ENCODE results near the gene NIT1.
"Not testable (repeated sequence)": the region's sequence is repeated elsewhere in the genome, so short reads cannot be mapped to it uniquely, and the experiment has no call there.

Gene NIT1

GRCh38 chr1:161115132-161115711, 2.7 kb upstream of the NIT1 start:
- no peak for DNase-seq

- not testable (repeated sequence) for DNase-seq
Measured at GRCh38 chr1:161115961-161116360, 1.9 kb upstream of the NIT1 start.

GRCh38 chr1:161119092-161119903, 1.4 kb downstream of the NIT1 start:
- DNase-seq = peak; percentile 73 to 77

DNA sequence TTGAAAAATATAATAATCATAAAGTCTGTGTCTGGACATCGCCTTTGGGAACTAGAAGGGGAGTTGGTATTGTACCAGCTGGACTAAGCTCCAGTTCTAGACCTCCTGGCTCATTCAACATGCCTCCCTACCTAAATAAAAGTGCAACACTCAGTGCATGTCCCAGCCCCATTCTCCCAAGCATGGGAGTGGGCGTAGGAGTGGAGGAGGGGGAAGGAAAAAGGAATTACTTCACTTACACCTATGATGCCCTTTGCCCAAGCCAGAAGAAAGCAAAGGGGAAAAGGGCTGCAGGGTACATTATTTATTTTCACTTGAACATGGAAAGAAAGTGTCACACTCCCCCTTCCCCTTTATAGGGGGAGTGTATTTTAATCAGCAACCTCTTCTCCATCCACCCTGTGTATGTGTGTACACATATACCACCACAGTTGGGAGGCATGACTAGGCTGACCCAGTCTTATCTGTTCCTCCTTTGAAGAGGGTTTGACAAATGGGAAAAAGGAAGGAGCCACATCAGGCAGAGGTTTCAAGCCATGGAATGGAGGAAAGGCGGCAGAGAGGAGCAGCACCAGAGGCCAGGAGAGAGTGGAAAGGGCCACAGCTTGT, 3.2 kb downstream of the NIT1 start:
- no peak for DNase-seq

- no peak for DNase-seq
Measured at GRCh38 chr1:161121834-161122233, 3.9 kb downstream of the NIT1 start.

- no peak for DNase-seq
Measured at GRCh38 chr1:161122967-161123366, 5.1 kb downstream of the NIT1 start.

GRCh38 chr1:161127649-161128048, 9.7 kb downstream of the NIT1 start:
- DNase-seq = no peak

- DNase-seq = no peak
Measured at GRCh38 chr1:161128591-161129420, 10.9 kb downstream of the NIT1 start.

GRCh38 chr1:161130266-161130665, 12.4 kb downstream of the NIT1 start:
- no peak for DNase-seq

DNA sequence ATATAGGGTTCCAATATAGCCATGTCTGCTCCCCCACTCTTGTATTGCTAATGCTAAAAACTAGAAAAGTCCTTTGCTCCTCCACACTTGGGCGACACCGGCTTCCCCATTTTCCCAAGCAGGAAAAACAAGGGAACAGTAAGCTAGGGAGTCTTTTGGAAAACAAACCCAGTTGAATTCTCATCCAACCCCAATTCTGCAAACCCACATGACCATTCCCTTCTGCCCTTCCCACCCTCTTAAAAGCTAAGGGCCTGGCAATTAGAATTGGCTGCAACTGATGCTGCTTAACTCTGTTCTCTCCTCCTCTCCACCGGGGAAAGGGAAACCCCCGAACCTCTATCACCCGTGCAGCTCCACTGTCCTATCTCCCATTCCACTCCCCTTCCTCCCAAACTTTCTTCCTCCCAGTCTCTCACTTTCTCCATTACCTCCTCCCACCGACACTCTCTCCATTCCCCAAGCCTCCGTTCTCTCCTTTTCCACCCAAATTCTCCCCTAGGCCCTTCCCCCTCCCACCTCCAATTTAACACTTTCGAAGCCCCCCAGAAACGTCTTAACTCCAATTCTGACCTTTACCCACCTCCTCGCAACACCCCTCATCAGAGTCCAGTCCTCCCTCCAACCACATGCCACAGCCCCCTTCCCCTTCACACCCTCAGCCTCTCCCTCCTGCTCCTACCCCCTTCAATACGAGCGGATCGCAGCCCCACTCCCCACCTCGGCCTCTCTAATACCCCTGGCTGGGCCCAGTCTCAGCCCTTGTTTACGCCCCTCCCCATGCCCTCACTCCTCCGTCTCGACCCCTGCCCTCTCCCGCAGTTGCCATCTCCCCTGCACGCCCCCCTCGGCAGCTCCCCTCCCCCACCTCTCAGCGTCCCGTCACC, 13.9 kb downstream of the NIT1 start:
- no peak for DNase-seq

DNA sequence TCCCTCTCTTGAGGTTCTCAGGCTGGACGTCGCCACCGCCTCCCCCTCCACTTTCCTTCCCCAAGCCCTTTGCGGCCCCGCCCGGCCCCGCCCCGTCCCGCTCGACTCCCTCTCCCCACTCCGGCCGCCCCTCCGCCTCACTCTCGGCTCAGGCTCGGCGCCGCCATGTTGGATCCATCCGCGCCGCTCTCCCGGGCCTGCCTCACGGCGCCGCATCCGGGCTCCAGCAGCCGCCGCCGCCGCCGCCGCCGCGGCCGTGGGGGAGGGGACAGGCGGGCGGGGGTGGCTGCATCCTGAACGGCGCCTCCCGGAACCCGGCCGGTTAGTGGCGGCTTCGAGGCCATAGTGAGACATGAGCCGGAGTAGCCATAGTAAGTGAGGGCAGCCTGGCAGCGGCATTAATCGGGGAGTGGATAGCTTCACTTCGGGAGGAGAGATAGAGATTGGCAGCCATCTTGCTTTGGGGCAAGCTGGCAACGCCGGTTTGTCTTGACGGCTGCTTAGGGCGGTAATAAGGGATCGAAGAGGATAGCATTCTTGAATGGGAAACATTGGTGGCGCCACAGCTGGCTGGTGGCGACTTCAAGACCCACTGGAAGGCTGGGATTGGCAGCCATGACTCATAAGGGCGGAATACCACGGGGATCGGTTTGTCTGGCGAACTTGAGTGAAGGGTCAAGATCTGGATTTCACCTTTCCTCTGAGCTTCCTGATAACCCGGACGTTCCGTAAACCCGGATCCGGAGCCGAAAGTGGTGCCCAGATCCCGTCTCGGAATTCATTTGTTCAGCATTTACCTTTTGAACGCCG, 14.7 kb downstream of the NIT1 start, which contains the start of gene DEDD:
Gene DEDD (minus strand): TSS at position 258 of the 810 bp plus-strand sequence. CDS start 8,205 bp downstream, outside the sequence.
- peak; percentile 96 for DNase-seq

GRCh38 chr1:161133220-161133740, 15.4 kb downstream of the NIT1 start:
- DNase-seq = no peak

GRCh38 chr1:161137881-161138280, 20.0 kb downstream of the NIT1 start:
- DNase-seq = no peak

DNA sequence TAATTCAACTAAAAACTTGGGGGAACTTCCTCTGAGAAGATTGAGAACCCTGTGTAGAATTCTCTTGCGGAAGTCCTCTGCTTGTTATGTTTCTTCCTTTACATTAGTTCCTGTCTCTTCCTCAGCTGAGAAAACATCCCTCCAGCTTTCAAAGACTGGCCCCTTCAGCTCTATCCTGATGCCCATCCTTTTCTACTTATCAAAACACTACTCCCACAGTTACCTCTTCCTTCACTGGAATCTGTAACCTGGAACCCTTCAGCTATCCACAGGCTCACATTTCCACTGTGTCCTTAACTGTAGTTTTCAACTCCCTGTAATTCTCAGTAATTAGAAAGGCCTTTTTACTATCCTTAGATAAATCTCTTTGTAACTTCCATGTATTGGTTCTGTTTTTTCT, 20.5 kb downstream of the NIT1 start:
- DNase-seq = no peak

DNA sequence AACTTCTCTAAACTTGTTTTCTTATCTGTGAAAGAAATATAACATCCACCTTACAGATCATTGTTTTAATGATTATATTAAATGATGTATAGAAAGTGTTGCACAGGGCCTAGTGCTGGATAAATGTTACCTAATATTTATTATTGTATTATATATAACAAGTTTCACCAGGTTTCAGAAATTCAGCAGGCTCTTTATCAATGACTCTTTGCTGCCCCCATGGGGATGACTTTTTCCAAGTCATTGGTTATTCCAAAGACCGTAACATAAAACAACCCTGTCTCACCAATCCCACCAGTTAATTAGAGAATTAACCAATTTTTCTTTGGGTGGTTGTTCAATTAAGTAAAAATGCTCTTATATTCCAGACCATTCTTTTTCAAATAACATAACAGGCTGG, 21.9 kb downstream of the NIT1 start:
- DNase-seq = peak; percentile 32 to 67

GRCh38 chr1:161140755-161141400, 23.0 kb downstream of the NIT1 start:
- DNase-seq = no peak

GRCh38 chr1:161145832-161146231, 27.9 kb downstream of the NIT1 start:
- no peak for DNase-seq

DNA sequence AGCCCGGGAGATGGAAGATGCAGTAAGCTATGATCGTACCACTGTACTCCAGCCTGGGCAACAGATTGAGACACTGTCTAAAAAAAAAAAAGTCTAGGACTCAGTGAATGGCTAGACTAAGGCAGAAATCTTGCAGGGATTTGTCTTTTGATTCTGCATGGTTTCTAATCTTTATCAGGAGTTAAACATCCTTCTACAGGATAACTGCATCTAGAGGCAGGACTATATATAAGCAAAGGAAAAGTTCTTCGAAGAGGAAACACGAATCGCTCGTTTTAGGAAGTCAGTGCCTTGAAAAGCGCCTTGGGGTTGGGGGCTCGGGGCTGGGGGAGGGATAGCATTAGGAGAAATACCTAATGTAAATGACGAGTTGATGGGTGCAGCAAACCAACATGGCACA, 35.3 kb downstream of the NIT1 start:
- DNase-seq = no peak

- DNase-seq = peak; percentile 90
Measured at GRCh38 chr1:161153682-161154337, 35.9 kb downstream of the NIT1 start, which contains the start of gene UFC1. Gene UFC1, plus strand, starts transcription at chr1:161153978. Its CDS starts 20 bp downstream, at chr1:161153998.

DNA sequence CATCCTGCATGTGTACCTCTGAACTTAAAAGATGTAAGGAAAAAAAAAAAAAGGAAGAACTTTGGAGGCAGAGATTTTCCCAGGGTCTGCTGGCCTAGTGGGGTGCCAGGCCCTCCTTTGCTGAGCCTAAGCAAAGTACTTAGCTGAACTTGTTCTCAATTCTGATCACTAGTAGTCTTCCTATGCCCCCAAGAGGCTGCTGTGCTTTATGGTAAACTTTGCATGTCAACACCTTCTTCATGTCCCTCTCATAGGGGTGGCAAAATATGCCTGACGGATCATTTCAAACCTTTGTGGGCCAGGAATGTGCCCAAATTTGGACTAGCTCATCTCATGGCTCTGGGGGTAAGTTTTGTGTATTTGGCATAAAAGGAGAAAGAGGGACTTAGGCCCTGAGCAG, 40.0 kb downstream of the NIT1 start:
- DNase-seq = no peak
